C4-2B (cell line): ENCODE results near the gene FOXD4L6.
"Not testable (repeated sequence)": the region's sequence is repeated elsewhere in the genome, so short reads cannot be mapped to it uniquely, and the experiment has no call there.

ENCODE experiments used
- ZFX ChIP-seq: fragments of 450-650 bp; IDR thresholded peaks from 2 replicates; pipeline ENCODE4 v1.6.1; 2017
- TF ChIP-seq, protein P1 (sequence below): fragments of 450-650 bp; conservative IDR thresholded peaks from 2 replicates; pipeline ENCODE4 v1.5.1; 2017; ENCODE audit warnings: mild to moderate bottlenecking

- TF ChIP-seq, protein P1, sequence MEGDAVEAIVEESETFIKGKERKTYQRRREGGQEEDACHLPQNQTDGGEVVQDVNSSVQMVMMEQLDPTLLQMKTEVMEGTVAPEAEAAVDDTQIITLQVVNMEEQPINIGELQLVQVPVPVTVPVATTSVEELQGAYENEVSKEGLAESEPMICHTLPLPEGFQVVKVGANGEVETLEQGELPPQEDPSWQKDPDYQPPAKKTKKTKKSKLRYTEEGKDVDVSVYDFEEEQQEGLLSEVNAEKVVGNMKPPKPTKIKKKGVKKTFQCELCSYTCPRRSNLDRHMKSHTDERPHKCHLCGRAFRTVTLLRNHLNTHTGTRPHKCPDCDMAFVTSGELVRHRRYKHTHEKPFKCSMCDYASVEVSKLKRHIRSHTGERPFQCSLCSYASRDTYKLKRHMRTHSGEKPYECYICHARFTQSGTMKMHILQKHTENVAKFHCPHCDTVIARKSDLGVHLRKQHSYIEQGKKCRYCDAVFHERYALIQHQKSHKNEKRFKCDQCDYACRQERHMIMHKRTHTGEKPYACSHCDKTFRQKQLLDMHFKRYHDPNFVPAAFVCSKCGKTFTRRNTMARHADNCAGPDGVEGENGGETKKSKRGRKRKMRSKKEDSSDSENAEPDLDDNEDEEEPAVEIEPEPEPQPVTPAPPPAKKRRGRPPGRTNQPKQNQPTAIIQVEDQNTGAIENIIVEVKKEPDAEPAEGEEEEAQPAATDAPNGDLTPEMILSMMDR = not testable (repeated sequence)
- not testable (repeated sequence) for TF ChIP-seq ZFX
Observed at GRCh38 chr9:41094010-41094773, 34.3 kb downstream of the FOXD4L6 start.
